GM23248 (cell line): ENCODE data around the gene RNF166.

Experiments
- EZH2 ChIP-seq: fragments of 200-600 bp; sonication (generic); IDR thresholded peaks from 2 replicates; pipeline ENCODE4 v1.6.1; 2018; ENCODE audit warnings: antibody characterized with exemption, mild to moderate bottlenecking; ENCODE audit not compliant: insufficient read depth, poor library complexity, severe bottlenecking
- EZH2phosphoT487 ChIP-seq: fragments of 200-600 bp; sonication (generic); IDR thresholded peaks from 2 replicates; pipeline ENCODE4 v1.6.1; 2018; ENCODE audit warnings: antibody characterized with exemption, moderate library complexity, mild to moderate bottlenecking, low read depth; ENCODE audit not compliant: insufficient read depth

- TF ChIP-seq EZH2: no peak
- no peak for TF ChIP-seq EZH2phosphoT487
Observed at GRCh38 chr16:88692861-88693260, 13.3 kb downstream of the RNF166 start.
